SH-SY5Y (cell line): ENCODE measurements around the gene KDM4C.

Experiments
- GATA2 ChIP-seq: IDR thresholded peaks from 2 replicates; pipeline ENCODE4 v1.6.1; 2011; ENCODE audit warnings: mild to moderate bottlenecking, low read depth, low read length
- GATA3 ChIP-seq: IDR thresholded peaks from 2 replicates; pipeline ENCODE4 v1.6.1; 2011; ENCODE audit warnings: low read depth, mild to moderate bottlenecking, low read length, moderate library complexity

- no peak for TF ChIP-seq GATA2
- no peak for TF ChIP-seq GATA3
These were observed 152.7 kb downstream of the KDM4C start for GRCh38 chr9:6910497-6910896.
